GM13977 (cell line): ENCODE results near the gene IGF1R.

ENCODE experiments used
- DNase-seq: peaks from one replicate; pipeline ENCODE4 v3.0.0; 2012; ENCODE audit warnings: low spot score
- in situ Hi-C: fragments of 300-500 bp; cut with MboI; formaldehyde crosslinking; loops from one replicate; pipeline ENCODE4 v1.12.0; 2022; ENCODE audit warnings: low sequenced_read_pairs, low pct_unique_long_range_greater_than_20kb, mixed read lengths, inconsistent platforms; ENCODE audit not compliant: unreplicated experiment
- TF ChIP-seq, protein P1 (sequence below): IDR thresholded peaks from 2 replicates; pipeline ENCODE4 v1.5.1; 2012; ENCODE audit warnings: mild to moderate bottlenecking, control low read depth; ENCODE audit not compliant: insufficient read depth; ENCODE audit errors: extremely low read depth, missing control alignments

The IGF1R gene

DNA sequence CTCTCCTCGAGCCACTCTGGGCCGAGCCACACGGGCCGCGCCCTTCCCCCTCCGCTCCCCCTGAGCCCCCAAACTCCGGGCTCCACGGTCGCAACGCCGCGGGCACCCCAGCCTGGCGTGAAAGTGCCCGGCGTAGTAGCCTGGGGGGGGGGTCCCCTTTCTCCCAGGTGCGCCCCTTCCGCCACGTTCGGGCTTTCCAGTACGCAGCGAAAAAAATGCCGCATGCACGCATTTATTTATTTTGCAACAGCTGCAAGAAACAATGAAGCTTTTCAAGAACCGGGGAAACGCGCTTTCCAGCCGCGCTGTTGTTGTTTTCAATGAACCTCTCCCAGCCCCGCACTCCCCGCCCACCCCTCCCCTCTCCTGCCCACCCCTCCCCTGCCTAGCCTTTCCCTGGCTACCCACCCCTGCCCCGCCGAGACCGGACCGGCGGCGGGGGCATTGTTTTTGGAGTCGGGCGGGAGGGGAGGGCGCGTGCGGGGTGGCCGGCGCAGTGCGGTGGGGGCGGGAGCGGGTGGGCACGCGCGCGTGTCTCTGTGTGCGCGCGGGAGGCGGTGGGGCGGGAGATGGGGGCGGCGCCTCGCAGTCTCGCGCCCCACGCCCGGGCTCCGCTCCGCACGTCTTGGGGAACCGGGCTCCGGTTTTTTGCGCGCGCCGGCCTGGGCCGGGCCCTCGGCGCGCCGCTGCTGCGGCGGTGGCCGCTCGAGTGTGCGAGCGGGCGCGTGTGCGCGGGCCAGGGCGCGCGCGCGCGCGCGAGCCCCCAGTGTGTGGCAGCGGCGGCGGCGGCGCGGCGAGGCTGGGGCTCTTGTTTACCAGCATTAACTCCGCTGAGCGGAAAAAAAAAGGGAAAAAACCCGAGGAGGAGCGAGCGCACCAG is at the start of gene IGF1R:
Gene IGF1R, plus strand, starts transcription at position 766 of the 880 bp plus-strand sequence. CDS start 1,043 bp downstream, outside the sequence.
- DNase-seq, result peak; percentile 91
- TF ChIP-seq, protein P1, sequence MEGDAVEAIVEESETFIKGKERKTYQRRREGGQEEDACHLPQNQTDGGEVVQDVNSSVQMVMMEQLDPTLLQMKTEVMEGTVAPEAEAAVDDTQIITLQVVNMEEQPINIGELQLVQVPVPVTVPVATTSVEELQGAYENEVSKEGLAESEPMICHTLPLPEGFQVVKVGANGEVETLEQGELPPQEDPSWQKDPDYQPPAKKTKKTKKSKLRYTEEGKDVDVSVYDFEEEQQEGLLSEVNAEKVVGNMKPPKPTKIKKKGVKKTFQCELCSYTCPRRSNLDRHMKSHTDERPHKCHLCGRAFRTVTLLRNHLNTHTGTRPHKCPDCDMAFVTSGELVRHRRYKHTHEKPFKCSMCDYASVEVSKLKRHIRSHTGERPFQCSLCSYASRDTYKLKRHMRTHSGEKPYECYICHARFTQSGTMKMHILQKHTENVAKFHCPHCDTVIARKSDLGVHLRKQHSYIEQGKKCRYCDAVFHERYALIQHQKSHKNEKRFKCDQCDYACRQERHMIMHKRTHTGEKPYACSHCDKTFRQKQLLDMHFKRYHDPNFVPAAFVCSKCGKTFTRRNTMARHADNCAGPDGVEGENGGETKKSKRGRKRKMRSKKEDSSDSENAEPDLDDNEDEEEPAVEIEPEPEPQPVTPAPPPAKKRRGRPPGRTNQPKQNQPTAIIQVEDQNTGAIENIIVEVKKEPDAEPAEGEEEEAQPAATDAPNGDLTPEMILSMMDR, result no peak
- in situ Hi-C loops, result no loop called here

DNA sequence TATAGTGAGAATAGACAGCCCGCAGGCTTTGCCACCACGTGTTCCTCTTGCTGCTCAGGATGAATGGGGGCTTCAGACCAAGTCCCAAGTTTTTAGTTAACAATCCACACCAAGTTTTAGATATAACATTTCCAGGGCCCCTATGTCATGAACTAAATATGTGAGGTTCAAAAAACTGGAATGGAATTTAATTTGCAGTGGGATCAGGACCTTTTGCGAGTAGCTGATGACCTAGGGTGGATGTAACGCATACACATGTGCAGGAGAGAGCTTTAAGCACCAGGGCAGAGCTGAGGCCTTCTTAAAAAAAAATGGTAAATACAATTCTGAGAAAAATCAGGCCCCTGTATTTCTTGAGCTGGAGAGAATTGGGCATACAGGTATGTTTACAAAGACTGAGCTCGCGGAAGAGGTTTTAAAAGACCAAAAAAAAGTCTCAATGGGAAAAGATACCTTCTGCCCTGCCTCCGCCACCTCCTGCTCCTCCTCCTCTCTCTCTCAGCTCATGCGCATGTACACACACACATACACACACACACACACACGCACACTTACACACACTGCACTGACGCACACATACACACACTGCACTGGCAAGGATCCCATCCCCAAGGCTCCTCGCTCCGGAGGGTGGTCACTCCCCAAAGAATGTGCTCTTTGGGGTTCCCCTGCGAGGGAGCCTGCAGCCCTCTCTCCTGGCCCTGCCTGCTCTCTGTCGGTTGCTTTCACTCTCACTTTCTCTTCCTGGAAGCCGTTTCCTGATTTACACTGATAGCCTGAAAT is 48.2 kb upstream of the IGF1R start:
- DNase-seq, result peak; percentile 59
- in situ Hi-C loops, result no loop called here
- TF ChIP-seq, protein P1, result no peak

DNA sequence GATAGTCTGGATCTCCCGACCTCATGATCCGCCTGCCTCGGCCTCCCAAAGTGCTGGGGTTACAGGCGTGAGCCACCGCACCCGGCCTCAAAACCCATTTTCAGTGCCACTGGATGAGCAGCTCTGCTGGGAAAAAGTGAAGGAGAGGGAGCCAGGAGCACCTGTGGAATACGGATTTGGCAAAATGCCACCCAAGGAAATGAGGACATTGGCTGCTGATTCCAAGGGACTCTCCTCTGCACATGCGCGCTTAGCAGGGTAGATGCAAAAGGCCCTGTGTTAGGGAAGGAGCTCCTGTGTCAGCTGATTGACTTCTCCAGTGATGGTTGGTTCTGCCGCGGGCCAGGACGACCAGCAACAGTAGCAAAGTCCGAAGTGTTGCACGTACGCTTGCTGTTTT is 43.4 kb upstream of the IGF1R start:
- no peak for DNase-seq
- in situ Hi-C loops, result no loop called here
- TF ChIP-seq, protein P1, result no peak

DNA sequence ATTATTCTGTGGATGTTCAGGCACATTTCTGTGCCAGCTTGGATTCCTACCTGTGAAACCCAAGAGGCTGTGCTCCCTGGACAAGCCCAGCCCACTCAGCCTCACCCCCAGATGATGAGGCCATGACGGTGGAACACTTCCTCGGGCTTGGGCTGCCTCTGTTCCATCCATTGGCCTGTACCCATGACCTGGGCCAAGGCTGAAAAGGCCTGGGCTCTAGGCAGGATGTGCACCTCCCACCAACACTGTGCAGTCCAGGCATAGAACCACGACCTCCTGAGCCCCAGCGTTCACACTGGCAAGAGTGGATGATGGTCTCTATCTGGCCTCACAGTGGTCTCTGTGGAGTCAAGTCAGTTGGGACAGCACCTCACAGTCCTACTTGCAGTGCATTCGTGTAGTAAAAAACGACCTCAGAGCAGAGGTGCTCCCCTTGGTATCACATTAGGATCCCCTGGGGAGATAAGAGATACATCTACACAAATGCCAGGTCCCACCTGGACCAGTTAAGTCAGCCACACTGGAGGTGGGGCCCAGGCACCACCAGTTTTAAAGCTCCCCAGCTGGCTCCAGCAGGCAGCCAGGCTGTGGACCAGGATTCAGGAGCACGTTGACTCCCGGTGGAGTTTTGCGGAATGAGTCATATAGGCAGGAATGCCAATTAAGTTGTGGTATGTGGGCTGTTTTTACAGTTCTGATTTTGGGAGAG is 39.0 kb upstream of the IGF1R start:
- in situ Hi-C loops, result no loop called here
- DNase-seq, result no peak
- TF ChIP-seq, protein P1, result no peak

DNA sequence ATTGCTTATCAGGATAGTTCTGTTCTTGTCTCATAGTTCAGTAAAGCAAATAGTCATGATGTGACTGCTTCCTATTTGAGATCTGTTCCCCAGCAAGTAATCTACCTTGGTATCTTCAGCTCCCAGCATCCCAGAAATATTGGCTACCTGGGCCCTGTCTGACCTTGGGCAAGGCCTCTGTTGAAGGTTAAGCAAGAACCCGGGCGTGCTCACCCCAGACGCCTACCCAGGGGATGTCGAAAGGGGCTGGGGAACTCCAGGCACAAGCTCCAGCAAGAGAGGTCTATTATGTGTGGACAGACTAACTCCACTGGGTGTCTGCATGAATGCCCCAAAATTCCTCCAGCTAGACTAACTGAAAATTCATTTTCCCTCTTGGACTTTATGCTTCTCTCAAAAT is 37.3 kb upstream of the IGF1R start:
- TF ChIP-seq, protein P1, result no peak
- in situ Hi-C loops, result no loop called here
- no peak for DNase-seq

DNA sequence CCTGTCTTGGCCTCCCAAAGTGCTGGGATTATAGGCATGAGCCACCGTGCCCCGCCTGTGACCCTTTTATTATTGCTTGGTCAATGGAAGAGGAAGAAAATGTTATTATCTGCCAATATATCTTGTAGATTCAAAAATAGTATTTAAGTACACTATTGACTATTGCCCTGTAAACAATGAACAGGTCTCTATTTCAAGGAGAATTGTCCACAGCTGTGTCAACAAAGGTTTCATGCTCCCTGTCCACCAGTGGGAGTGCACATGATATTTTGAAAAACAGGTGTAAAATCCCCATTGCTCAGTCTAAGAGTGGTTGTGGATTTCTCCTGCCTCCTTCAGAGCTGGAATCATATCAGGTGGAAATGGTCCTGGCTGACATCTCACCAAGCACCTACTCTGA is 36.5 kb upstream of the IGF1R start:
- in situ Hi-C loops, result no loop called here
- DNase-seq, result no peak
- TF ChIP-seq, protein P1, result no peak
